HG02870 (cell line): ENCODE data around the gene HHLA2.
A peak's percentile ranks its signal among the peaks of the same experiment; 100 is the strongest.
"Not testable (repeated sequence)": the region's sequence is repeated elsewhere in the genome, so short reads cannot be mapped to it uniquely, and the experiment has no call there.

Experiments
- ATAC-seq: cut with Tn5 transposase; IDR thresholded peaks from one replicate; pipeline ENCODE4 v1.9.1; 2021; ENCODE audit warnings: mild to moderate bottlenecking, moderate library complexity; ENCODE audit not compliant: unreplicated experiment

The HHLA2 gene

GRCh38 chr3:108296239-108296638 lies at the start of gene HHLA2:
Gene HHLA2, plus strand, starts transcription at chr3:108296548. Its CDS starts 55,266 bp downstream, at chr3:108351814.
- ATAC-seq = peak; percentile 54

- ATAC-seq = no peak
These were observed 45.7 kb upstream of the HHLA2 start for GRCh38 chr3:108250626-108251025.

GRCh38 chr3:108251265-108251664 lies 45.1 kb upstream of the HHLA2 start:
- no peak for ATAC-seq

- ATAC-seq = no peak
These were observed 44.5 kb upstream of the HHLA2 start for GRCh38 chr3:108251844-108252243.

GRCh38 chr3:108255131-108255530 lies 41.2 kb upstream of the HHLA2 start:
- no peak for ATAC-seq

GRCh38 chr3:108264534-108265298 lies 31.6 kb upstream of the HHLA2 start:
- peak; percentile 77 for ATAC-seq

- not testable (repeated sequence) for ATAC-seq
These were observed 28.1 kb upstream of the HHLA2 start for GRCh38 chr3:108268235-108268634.

- no peak for ATAC-seq
These were observed 24.7 kb upstream of the HHLA2 start for GRCh38 chr3:108271626-108272025.

- not testable (repeated sequence) for ATAC-seq
These were observed 17.3 kb upstream of the HHLA2 start for GRCh38 chr3:108279066-108279465.

- no peak for ATAC-seq
These were observed 15.9 kb upstream of the HHLA2 start for GRCh38 chr3:108280476-108280875.

GRCh38 chr3:108281670-108282069 lies 14.7 kb upstream of the HHLA2 start:
- peak; percentile 80 for ATAC-seq

GRCh38 chr3:108283006-108283405 lies 13.3 kb upstream of the HHLA2 start:
- no peak for ATAC-seq

- ATAC-seq = no peak
These were observed 12.4 kb upstream of the HHLA2 start for GRCh38 chr3:108283989-108284388.

GRCh38 chr3:108285176-108285575 lies 11.2 kb upstream of the HHLA2 start:
- no peak for ATAC-seq

GRCh38 chr3:108287146-108287545 lies 9.2 kb upstream of the HHLA2 start:
- ATAC-seq = peak; percentile 91

GRCh38 chr3:108288193-108288592 lies 8.2 kb upstream of the HHLA2 start:
- not testable (repeated sequence) for ATAC-seq

- no peak for ATAC-seq
These were observed 7.2 kb upstream of the HHLA2 start for GRCh38 chr3:108289159-108289558.

GRCh38 chr3:108292450-108292849 lies 3.9 kb upstream of the HHLA2 start:
- ATAC-seq = no peak

GRCh38 chr3:108292905-108293328 lies 3.4 kb upstream of the HHLA2 start:
- peak; percentile 71 for ATAC-seq

- ATAC-seq = peak; percentile 55
These were observed 2.5 kb upstream of the HHLA2 start for GRCh38 chr3:108293858-108294257.

GRCh38 chr3:108295421-108296175 lies 750 bp upstream of the HHLA2 start:
- no peak for ATAC-seq

- no peak for ATAC-seq
These were observed 1.3 kb downstream of the HHLA2 start for GRCh38 chr3:108297647-108298046.
